Tongue (tissue), 2 donors: ENCODE results near the gene HEY2. TPM values are rescaled to one million over a fixed set of nuclear protein-coding genes. Genes with fewer than 3 reads are reported as not detected.
"Not testable (repeated sequence)": the region's sequence is repeated elsewhere in the genome, so short reads cannot be mapped to it uniquely, and the experiment has no call there.

ENCODE experiments used
- DNase-seq: peaks from one replicate; pipeline ENCODE4 v3.0.0-alpha.2; 2015
- total RNA-seq: library from RNA; depleted of rRNA; stranded (reverse); fragments of >200 nt; gene quantifications from one replicate; pipeline ENCODE4 v1.2.3, GENCODE V29; 2014

Gene HEY2
- total RNA-seq, 1 donor from 2014 or later, result 2.4 TPM

DNA sequence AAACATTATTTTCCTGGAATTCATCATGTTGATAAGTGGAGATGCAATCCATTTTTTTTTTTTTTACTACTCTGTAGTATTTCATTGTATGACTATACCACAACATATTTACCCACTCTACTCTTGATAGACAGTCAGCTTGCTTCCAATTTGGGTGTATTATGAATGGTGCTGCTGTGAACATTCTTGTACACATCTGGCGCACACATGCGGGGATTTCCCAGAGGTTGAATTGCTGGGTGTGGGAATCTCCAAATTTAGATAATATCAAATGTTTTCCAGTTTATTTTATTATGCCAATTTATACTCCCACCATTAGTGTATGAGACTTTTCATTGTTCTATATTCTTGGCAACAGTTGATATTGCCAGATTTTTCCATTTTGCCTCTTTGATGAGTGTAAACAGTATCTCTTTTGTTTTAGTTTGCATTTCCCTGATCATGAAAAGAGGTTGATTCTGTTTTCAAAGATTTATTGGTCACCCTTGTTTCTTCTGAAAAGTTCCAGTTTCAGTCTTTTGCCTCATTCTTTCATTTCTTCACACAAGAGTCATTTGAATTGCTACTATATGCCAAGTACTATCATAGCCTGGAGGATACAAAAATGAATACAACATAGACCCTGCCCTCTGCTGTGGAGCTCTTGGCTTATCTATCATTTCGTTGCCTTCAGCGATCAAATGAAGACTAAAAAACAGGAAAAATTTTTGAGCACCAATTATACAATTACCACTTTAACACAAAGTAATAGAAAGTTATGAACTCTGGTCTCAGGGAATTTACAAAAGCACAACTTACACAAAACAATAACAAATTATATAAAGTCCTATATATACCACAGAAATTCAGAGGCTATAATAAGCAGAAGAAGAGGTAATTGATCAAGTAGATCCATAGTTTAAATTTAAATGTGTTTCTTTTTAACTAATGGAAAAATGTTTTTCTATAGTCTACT lies 24.2 kb downstream of the HEY2 start:
- no peak for DNase-seq

DNA sequence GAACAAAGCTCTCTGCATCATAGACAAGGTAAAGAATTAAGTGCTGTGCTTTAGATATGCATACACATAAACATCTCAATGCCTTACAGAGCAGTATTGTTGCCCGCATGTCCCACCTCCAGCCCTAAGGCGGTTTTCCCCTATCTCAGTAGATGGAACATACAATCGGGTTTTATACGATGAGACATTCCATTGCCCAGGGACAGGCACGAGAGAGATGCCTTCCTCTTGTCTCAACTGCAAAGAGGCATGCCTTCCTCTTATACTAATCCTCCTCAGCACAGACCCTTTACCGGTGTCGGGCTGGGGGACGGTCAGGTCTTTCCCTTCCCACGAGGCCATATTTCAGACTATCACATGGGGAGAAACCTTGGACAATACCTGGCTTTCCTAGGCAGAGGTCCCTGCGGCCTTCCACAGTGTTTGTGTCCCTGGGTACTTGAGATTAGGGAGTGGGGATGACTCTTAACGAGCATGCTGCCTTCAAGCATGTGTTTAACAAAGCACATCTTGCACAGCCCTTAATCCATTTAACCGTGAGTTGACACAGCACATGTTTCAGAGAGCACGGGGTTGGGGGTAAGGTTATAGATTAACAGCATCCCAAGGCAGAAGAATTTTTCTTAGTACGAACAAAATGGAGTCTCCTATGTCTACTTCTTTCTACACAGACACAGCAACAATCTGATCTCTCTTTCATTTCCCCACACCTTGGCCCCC lies 26.8 kb downstream of the HEY2 start:
- not testable (repeated sequence) for DNase-seq

DNA sequence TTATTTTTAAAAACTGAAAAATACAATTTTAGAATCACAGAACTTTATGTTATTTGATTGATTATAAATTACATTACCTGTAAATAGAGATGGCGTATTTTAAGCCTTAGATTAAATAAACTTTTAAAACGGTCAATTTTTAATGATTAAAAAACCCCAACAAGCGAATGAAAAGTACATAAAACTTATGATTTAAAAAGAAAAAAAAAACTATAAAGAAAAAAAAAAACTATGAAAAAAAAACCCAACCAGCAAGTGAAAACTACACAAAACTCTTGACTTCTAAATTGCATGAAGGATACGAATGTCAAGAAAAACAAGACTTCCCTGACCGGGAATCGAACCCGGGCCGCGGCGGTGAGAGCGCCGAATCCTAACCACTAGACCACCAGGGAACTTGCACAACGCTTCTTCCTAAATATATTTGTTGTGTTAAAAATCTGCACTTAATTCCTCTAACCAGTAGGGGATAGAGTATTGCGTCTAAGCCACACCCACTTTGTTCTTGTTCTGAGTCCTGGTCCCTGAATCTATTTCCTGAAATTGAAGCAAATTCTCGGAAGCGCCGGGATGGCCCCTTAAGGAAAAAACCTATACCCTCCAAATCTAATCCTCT lies 30.6 kb downstream of the HEY2 start:
- DNase-seq, result peak; percentile 98

- DNase-seq, result peak; percentile 84
Observed at GRCh38 chr6:125780540-125781313, 31.3 kb downstream of the HEY2 start.

GRCh38 chr6:125781314-125781868 lies 32.0 kb downstream of the HEY2 start:
- DNase-seq, result no peak

GRCh38 chr6:125784365-125784764 lies 34.9 kb downstream of the HEY2 start:
- no peak for DNase-seq

- no peak for DNase-seq
Observed at GRCh38 chr6:125787791-125788190, 38.4 kb downstream of the HEY2 start.

GRCh38 chr6:125789167-125789566 lies 39.7 kb downstream of the HEY2 start:
- no peak for DNase-seq

DNA sequence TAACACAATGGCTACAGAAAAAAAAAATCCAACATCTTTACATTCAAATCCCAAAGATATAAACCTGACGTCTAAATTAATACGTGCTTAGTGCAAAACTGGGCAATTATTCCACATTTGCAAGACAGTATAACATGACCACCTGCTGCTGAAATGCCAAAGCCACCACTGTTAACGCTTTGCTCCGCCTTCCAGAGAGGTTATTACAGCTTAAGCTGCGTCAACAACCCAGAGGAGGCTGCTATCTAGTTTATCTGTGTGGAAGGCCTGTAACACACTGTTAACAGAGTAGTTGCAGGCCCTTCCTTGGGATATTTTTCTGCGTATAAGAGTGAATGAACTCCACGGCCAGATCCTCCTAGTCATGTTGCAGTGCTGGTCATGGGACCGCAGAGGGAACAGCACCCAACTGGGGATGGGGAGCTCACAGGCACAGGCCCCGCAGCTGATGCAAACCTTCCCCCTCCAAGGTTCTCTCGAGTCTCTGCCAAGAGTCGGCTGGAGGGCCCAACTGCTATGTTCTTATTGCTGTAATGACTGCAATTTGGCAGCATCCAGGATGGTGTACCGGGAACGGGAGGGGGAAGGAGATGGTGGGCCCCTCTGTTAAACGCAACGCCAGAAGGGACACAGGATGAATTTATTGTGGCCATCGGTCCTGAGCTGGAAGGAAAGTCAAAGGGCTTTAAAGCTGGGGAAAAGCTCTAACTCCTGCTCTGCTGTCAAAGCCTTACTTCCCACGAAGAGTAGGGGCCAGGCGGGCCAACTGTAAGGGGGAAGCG lies 40.3 kb downstream of the HEY2 start:
- DNase-seq, result peak; percentile 70

DNA sequence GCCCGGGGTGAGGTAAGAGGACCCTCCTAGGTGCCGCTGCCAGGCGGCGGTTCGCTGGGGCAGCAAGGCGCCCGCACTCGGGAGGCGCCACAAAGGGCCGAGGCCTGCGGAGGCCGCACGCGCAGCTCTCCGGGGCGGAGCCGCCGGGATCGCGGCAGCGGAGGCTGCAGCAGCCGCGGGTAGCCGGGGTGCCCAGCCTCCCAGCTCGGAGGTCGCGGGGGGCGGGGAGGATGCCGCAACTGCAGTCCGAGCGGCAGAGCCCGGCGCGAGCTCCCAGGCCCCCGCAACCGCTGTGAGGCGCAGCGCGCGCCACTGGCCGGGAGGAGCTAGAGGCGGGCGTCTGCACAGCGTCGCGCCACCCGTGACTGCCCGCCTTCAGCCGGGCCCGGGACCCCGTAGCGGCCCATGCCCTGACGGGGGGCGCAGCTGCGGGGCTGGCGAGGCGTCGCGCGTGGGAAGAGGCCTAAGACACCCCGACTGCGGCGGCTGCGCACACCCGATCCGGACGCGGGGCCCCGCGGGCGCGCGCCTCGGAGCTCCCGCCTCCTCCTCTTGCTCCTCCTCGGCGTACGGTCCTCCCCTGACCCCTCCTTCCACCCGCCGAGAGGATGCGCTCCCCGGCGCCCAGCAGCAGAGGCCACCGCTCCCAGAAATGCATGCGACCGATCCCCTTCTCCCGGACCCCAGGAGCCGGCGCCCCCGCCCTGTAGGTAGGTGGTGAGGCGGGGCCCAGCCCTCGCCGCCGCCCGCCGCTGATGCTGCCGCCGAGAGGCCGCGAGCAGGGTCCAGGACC lies 41.1 kb downstream of the HEY2 start, which contains the start of gene NCOA7:
NCOA7 (plus strand) TSS at position 603 of the 793 bp plus-strand sequence. CDS start 24,395 bp downstream, outside the sequence.
- DNase-seq, result peak; percentile 92

- peak; percentile 66 for DNase-seq
Observed at GRCh38 chr6:125791151-125791819, 41.9 kb downstream of the HEY2 start.

DNA sequence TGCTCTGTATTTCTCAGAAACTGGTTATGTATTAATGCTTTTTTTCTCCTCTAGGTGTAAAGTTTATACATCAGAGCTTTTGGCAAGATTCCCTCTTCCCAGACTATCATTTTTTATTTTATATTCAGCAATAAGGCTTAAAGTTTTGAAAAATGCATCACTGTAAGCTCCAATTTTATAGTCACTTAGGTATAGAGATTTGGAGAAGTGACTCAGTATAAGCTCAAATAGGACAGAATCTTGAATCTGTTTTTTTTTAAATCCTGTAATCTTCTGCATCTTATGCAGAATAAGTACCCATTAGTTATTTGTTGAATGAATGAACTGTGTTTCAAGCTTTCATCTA lies 42.4 kb downstream of the HEY2 start:
- DNase-seq, result no peak

DNA sequence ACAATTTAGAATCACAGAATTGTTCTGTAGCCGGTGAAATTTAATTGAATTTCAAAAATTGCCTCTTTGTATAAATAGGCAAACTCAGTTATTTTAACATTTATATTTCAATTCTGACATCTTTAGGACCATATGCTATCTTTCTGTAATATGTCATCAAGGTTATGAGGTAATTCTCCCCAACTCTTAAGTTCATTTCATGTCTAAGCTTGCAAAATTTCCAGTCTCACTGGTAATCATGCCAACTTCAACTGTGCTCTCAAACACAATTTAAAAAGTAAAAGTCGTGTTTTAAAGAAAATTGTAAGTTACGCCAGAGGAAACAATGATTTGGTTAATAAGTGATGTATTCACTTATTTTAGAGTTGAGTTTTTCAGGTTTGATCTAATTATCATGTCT lies 42.7 kb downstream of the HEY2 start:
- no peak for DNase-seq

DNA sequence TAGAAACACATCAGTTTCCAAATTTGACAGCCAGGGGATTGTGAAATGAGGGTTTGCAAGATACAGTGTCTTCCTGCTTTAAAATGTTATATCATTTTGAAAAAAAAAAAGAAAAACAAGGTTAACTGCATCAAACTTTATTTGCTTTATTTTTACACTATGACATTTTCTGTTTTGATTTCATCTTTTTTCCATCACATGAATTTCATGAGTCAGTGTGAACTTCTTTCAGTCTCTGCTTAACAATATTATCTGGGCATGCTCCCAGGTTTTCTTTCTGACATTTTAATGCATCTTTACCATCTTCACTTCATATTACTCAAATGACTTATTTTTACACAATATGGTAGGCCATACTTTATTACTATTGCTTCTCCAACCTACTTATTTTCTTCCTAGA lies 43.2 kb downstream of the HEY2 start:
- no peak for DNase-seq

DNA sequence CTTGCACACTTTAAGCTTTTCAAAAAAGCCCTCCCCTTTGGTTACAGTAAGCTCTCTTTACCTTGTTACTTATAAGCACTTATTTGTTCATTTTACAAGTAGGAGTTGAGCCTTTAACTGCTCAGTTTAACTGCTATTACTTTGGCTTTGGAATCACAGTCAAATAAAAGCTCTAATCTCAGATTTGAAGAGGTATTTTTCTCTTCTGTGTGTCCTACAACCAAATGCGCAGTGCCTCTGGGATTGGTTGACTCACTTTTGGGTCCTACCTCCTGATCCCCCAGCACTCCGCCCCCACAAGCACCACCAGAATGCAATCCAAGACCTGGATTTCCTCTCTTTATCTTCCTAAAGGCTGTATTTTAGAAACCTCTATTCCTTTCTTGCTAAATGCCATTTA lies 43.8 kb downstream of the HEY2 start:
- no peak for DNase-seq

DNA sequence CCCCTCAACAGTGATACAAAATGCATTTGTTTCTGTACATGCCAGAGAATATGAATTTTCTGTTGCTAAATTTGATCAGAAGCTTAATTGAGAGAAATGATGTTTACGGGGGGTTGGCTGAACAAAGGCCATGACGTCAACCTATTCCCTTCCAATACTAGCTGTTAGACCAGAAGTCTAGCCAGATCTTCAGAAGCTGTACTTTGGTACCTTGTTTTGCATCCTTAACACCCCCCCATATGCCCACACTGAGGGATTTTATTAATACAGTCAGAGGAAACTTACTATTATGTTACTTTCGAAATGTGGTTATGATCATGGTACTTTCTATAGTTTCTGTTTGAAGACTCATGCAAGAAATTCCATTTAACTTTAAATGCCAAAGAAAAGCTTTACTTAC lies 44.4 kb downstream of the HEY2 start:
- DNase-seq, result no peak

GRCh38 chr6:125794342-125795137 lies 45.1 kb downstream of the HEY2 start:
- DNase-seq, result no peak

GRCh38 chr6:125795301-125795700 lies 45.9 kb downstream of the HEY2 start:
- no peak for DNase-seq
